SK-N-SH (cell line): ENCODE results near the gene MAP4. TPM values are rescaled to one million over a fixed set of nuclear protein-coding genes. Genes with fewer than 3 reads are reported as not detected.

Source experiments
- CTCF ChIA-PET: fragments of 300-600, 350-600 bp; formaldehyde crosslinking; extraction: SDS; loops from one replicate; lab custom pipeline; 2021; lab: Yijun Ruan, JAX
- POLR2A ChIA-PET: fragments of 350-600 bp; sonication (Branson Sonifier 250); formaldehyde crosslinking; extraction: SDS; loops from one replicate; lab custom pipeline; 2020; ENCODE audit warnings: antibody characterized with exemption, inconsistent platforms; lab: Yijun Ruan, JAX
- DNase-seq: peaks from one replicate; pipeline ENCODE4 v3.0.0; 2012
- H2AFZ ChIP-seq: fragments of 200-600 bp; sonication (generic); 2 replicates; pipeline ENCODE4 v1.8.1; 2016; ENCODE audit warnings: antibody characterized with exemption, mild to moderate bottlenecking, low read depth
- H3F3A ChIP-seq: fragments of 200-600 bp; sonication (generic); replicated peaks from 2 replicates; pipeline ENCODE3; 2016; ENCODE audit warnings: antibody characterized with exemption, mild to moderate bottlenecking; ENCODE audit not compliant: insufficient read depth
- H3K27ac ChIP-seq, 2 experiments: fragments of 200-500 bp in 1 of 2; fragments of 200-600 bp in 1 of 2; sonication (Bioruptor generic) in 1 of 2; sonication (generic), shearing (Covaris generic) in 1 of 2; 2 replicates each; pipeline versions ENCODE4 v1.5.1 to v1.6.1; 2014 to 2016; ENCODE audit warnings: low read depth in 2 of 2, inconsistent platforms in 1 of 2, low read length in 1 of 2, mild to moderate bottlenecking in 1 of 2, mixed read lengths in 1 of 2
- H3K27me3 ChIP-seq: fragments of 200-600 bp; sonication (generic), shearing (Covaris generic); 2 replicates; pipeline ENCODE4 v1.6.1; 2016; ENCODE audit warnings: mixed run types; ENCODE audit not compliant: insufficient read depth
- H3K36me3 ChIP-seq, 2 experiments: fragments of 200-500 bp in 1 of 2; fragments of 200-600 bp in 1 of 2; sonication (Bioruptor generic) in 1 of 2; sonication (generic) in 1 of 2; replicated peaks in 1 of 2; 2 replicates each; pipeline versions ENCODE3 to v1.5.1; 2014 to 2016; ENCODE audit warnings: low read length in 1 of 2, mild to moderate bottlenecking in 1 of 2; ENCODE audit not compliant: insufficient read depth in 2 of 2, control insufficient read depth in 1 of 2
- H3K4me1 ChIP-seq, 2 experiments: fragments of 200-500 bp in 1 of 2; fragments of 200-600 bp in 1 of 2; sonication (Bioruptor generic) in 1 of 2; sonication (generic), shearing (Covaris generic) in 1 of 2; 2 replicates each; pipeline versions ENCODE4 v1.5.1 to v1.6.1; 2014 to 2016; ENCODE audit warnings: low read depth in 1 of 2, low read length in 1 of 2, mixed run types in 1 of 2; ENCODE audit not compliant: insufficient read depth in 2 of 2, control insufficient read depth in 1 of 2
- H3K4me2 ChIP-seq: fragments of 200-600 bp; sonication (generic), shearing (Covaris generic); 2 replicates; pipeline ENCODE4 v1.6.1; 2017; ENCODE audit warnings: mixed run types
- H3K4me3 ChIP-seq, 2 experiments: fragments of 200-500 bp in 1 of 2; fragments of 200-600 bp in 1 of 2; sonication (Bioruptor generic) in 1 of 2; sonication (generic), shearing (Covaris generic) in 1 of 2; 2 replicates each; pipeline versions ENCODE4 v1.5.1 to v1.8.1; 2014 to 2016; ENCODE audit warnings: low read depth in 2 of 2, inconsistent platforms in 1 of 2, low read length in 1 of 2, mild to moderate bottlenecking in 1 of 2, mixed read lengths in 1 of 2, moderate library complexity in 1 of 2
- H3K79me2 ChIP-seq: fragments of 200-600 bp; sonication (generic); 2 replicates; pipeline ENCODE4 v1.8.1; 2017; ENCODE audit warnings: mild to moderate bottlenecking; ENCODE audit not compliant: insufficient read depth
- H3K9ac ChIP-seq: fragments of 200-600 bp; sonication (generic); 2 replicates; pipeline ENCODE4 v1.6.1; 2017; ENCODE audit warnings: mixed run types
- H3K9me2 ChIP-seq: fragments of 200-600 bp; sonication (generic); 2 replicates; pipeline ENCODE4 v1.6.1; 2017; ENCODE audit warnings: mixed run types
- H3K9me3 ChIP-seq: fragments of 200-600 bp; sonication (generic); 2 replicates; pipeline ENCODE4 v1.6.1; 2017; ENCODE audit warnings: mixed run types, mild to moderate bottlenecking, moderate library complexity
- H4K20me1 ChIP-seq: fragments of 200-600 bp; sonication (generic); 2 replicates; pipeline ENCODE4 v1.6.1; 2017; ENCODE audit warnings: mild to moderate bottlenecking, mixed run types; ENCODE audit not compliant: insufficient read depth
- CHD2 ChIP-seq: fragments of 150-350 bp; IDR thresholded peaks from 2 replicates; pipeline ENCODE4 v1.6.1; 2018; ENCODE audit warnings: low read length; ENCODE audit not compliant: partially characterized antibody
- ELF1 ChIP-seq: IDR thresholded peaks from 2 replicates; pipeline ENCODE4 v1.4.0; 2012
- EP300 ChIP-seq, 2 experiments: IDR thresholded peaks; 2 replicates each; pipeline versions ENCODE4 v1.4.0 to v1.6.1; 2012; ENCODE audit warnings: borderline replicate concordance in 1 of 2, low read depth in 1 of 2, low read length in 1 of 2
- EZH2phosphoT487 ChIP-seq: fragments of 200-600 bp; sonication (generic); IDR thresholded peaks from 2 replicates; pipeline ENCODE4 v1.6.1; 2017; ENCODE audit warnings: low read depth, mixed run types, mild to moderate bottlenecking, antibody characterized with exemption, moderate library complexity, borderline replicate concordance
- FOSL2 ChIP-seq: IDR thresholded peaks from 2 replicates; pipeline ENCODE4 v1.4.0; 2012; ENCODE audit warnings: low read depth, mild to moderate bottlenecking, moderate library complexity, borderline replicate concordance
- FOXJ3 ChIP-seq: sonication (generic); formaldehyde crosslinking; IDR thresholded peaks from 2 replicates; pipeline ENCODE4 v1.5.1; 2020; ENCODE audit warnings: mild to moderate bottlenecking, missing genetic modification reagents
- FOXM1 ChIP-seq: IDR thresholded peaks from 2 replicates; pipeline ENCODE4 v1.4.0; 2012; ENCODE audit warnings: low read depth, mild to moderate bottlenecking
- GABPA ChIP-seq: IDR thresholded peaks from 2 replicates; pipeline ENCODE4 v1.4.0; 2012; ENCODE audit warnings: low read depth, mild to moderate bottlenecking
- GATA2 ChIP-seq: sonication (generic); formaldehyde crosslinking; IDR thresholded peaks from 2 replicates; pipeline ENCODE4 v1.5.0; 2020; ENCODE audit warnings: mild to moderate bottlenecking, missing genetic modification reagents
- JUND ChIP-seq: IDR thresholded peaks from 2 replicates; pipeline ENCODE4 v1.4.0; 2012
- MEF2A ChIP-seq: IDR thresholded peaks from 2 replicates; pipeline ENCODE4 v1.4.0; 2012; ENCODE audit warnings: low read depth, borderline replicate concordance
- NFIC ChIP-seq: IDR thresholded peaks from 2 replicates; pipeline ENCODE4 v1.4.0; 2012; ENCODE audit warnings: borderline replicate concordance
- POLR2AphosphoS5 ChIP-seq: IDR thresholded peaks from 2 replicates; pipeline ENCODE4 v1.6.1; 2012; ENCODE audit warnings: low read depth, low read length
- RAD21 ChIP-seq: IDR thresholded peaks from 2 replicates; pipeline ENCODE4 v1.6.1; 2012; ENCODE audit warnings: mild to moderate bottlenecking, low read length
- RCOR1 ChIP-seq: fragments of 150-350 bp; IDR thresholded peaks from 2 replicates; pipeline ENCODE4 v1.6.1; 2017; ENCODE audit warnings: antibody characterized with exemption, low read length
- RFX5 ChIP-seq: IDR thresholded peaks from 2 replicates; pipeline ENCODE4 v1.6.1; 2012; ENCODE audit warnings: mild to moderate bottlenecking, improper control_type of control experiment, low read length
- RXRA ChIP-seq: IDR thresholded peaks from 2 replicates; pipeline ENCODE4 v1.4.0; 2012; ENCODE audit warnings: low read depth, mild to moderate bottlenecking, borderline replicate concordance
- SMC3 ChIP-seq: IDR thresholded peaks from 2 replicates; pipeline ENCODE4 v1.6.1; 2012; ENCODE audit warnings: low read depth, low read length, improper control_type of control experiment
- TCF12 ChIP-seq: IDR thresholded peaks from 2 replicates; pipeline ENCODE4 v1.4.0; 2012
- TEAD4 ChIP-seq: IDR thresholded peaks from 2 replicates; pipeline ENCODE4 v1.4.0; 2012; ENCODE audit warnings: mild to moderate bottlenecking, borderline replicate concordance; ENCODE audit not compliant: insufficient read depth
- YY1 ChIP-seq: IDR thresholded peaks from 2 replicates; pipeline ENCODE4 v1.4.0; 2012; ENCODE audit warnings: low read depth, mild to moderate bottlenecking
- polyA plus RNA-seq, 3 experiments: library from polyadenylated mRNA; depleted of rRNA; stranded (reverse); fragments of >200 nt; gene quantifications; 2 replicates each; pipeline ENCODE4 v1.2.3, GENCODE V29; 2012
- TF ChIP-seq, protein P1 (sequence below): fragments of 200-600 bp; sonication (generic); IDR thresholded peaks from 2 replicates; pipeline ENCODE4 v1.6.1; 2017; ENCODE audit warnings: antibody characterized with exemption, mild to moderate bottlenecking, moderate library complexity
- TF ChIP-seq, protein P2 (sequence below): IDR thresholded peaks from 2 replicates; pipeline ENCODE4; 2012
- TF ChIP-seq, protein P3 (sequence below): IDR thresholded peaks from 2 replicates; pipeline ENCODE4 v1.4.0; 2012; ENCODE audit warnings: low read depth, borderline replicate concordance

Gene MAP4
- polyA plus RNA-seq, 1 of the 3 experiments (the other 2 are of a cell fraction): 121 TPM

DNA sequence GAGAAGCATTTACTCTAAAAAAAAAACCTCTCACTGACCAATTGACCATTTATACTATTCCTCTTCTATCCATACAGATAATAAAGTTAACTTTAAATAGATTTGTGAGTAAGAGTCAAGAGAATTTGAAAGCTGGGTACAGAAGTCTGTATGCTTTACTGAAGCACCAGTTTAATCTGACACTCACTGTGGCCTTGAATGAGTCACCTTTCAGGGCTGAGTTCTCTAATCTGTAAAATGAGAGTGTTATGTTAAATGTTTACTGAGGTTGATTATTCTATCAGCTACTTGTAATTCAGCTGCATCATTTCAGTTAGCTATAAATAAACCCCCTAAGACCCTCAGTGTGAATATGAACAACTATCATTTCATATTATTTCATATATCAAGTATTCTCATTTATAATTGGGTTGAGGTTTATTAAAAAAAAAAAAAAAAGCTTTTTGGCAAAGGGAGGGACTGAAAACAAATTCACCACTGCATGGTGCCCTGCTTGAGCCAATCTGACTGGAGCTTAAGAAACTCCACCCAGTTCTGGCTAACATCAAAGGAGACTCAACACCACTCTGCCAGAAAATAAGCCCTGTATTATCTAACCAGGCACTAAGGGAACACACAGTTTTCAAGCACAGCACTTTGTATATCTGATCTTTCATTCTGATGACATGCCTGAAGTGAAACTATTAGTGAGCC lies 2.8 kb downstream of the MAP4 start:
- Histone ChIP-seq H3K4me1 (peaks cover 44 to 56% of the 10 kb centered on the region in 2 experiments), H3F3A (peaks cover 36% of the 10 kb centered on the region), H4K20me1 (peaks cover 84% of the 10 kb centered on the region), H3K27ac (peak overlapping the region; percentile 39 to 74), H3K79me2 (peaks cover 98% of the 10 kb centered on the region), H3K9me2 (no peaks in the 10 kb centered on the region), H3K36me3 (peaks cover 0 to 18% of the 10 kb centered on the region in 2 experiments), H3K9me3 (no peaks in the 10 kb centered on the region), H3K27me3 (no peaks in the 10 kb centered on the region), H2AFZ (no peak overlapping the region), H3K4me2 (peak overlapping the region; percentile 32; the same call in 1 of the 2 replicates), H3K4me3 (no peak overlapping the region), H3K9ac (peak overlapping the region; percentile 24; the same call in 1 of the 2 replicates)
- no peak for DNase-seq
- TF ChIP-seq RXRA (peak; percentile 27; the same call in 1 of the 2 replicates), JUND (peak; percentile 61; the same call in 1 of the 2 replicates), FOXJ3 (CRISPR knock-in tag) (no peak), GABPA (no peak), FOXM1 (no peak), ELF1 (no peak), POLR2AphosphoS5 (peak; percentile 32; the same call in 1 of the 2 replicates), CHD2 (no peak), RFX5 (no peak), YY1 (no peak), NFIC (peak; percentile 30; the same call in 1 of the 2 replicates), TCF12 (peak; percentile 48), EP300 (IDR thresholded peaks at IDR 0.05; ENCODE audit: borderline replicate concordance in 1 of 2, low read depth in 1 of 2, low read length in 1 of 2) (peak in 1 of 2 experiments; percentile 23; a peak in 2 of 4 replicates), EZH2phosphoT487 (no peak), GATA2 (CRISPR knock-in tag) (no peak), RCOR1 (no peak), FOSL2 (peak; percentile 84), MEF2A (peak; percentile 73), RAD21 (no peak), TEAD4 (0 out of 2 replicates have a peak, but pooled peaks have one; percentile 24), SMC3 (no peak)
- TF ChIP-seq, protein P1, sequence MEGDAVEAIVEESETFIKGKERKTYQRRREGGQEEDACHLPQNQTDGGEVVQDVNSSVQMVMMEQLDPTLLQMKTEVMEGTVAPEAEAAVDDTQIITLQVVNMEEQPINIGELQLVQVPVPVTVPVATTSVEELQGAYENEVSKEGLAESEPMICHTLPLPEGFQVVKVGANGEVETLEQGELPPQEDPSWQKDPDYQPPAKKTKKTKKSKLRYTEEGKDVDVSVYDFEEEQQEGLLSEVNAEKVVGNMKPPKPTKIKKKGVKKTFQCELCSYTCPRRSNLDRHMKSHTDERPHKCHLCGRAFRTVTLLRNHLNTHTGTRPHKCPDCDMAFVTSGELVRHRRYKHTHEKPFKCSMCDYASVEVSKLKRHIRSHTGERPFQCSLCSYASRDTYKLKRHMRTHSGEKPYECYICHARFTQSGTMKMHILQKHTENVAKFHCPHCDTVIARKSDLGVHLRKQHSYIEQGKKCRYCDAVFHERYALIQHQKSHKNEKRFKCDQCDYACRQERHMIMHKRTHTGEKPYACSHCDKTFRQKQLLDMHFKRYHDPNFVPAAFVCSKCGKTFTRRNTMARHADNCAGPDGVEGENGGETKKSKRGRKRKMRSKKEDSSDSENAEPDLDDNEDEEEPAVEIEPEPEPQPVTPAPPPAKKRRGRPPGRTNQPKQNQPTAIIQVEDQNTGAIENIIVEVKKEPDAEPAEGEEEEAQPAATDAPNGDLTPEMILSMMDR: no peak
- TF ChIP-seq, protein P2, sequence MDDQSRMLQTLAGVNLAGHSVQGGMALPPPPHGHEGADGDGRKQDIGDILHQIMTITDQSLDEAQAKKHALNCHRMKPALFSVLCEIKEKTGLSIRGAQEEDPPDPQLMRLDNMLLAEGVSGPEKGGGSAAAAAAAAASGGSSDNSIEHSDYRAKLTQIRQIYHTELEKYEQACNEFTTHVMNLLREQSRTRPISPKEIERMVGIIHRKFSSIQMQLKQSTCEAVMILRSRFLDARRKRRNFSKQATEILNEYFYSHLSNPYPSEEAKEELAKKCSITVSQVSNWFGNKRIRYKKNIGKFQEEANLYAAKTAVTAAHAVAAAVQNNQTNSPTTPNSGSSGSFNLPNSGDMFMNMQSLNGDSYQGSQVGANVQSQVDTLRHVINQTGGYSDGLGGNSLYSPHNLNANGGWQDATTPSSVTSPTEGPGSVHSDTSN: peak; percentile 34; the same call in 1 of the 2 replicates
- TF ChIP-seq, protein P3, sequence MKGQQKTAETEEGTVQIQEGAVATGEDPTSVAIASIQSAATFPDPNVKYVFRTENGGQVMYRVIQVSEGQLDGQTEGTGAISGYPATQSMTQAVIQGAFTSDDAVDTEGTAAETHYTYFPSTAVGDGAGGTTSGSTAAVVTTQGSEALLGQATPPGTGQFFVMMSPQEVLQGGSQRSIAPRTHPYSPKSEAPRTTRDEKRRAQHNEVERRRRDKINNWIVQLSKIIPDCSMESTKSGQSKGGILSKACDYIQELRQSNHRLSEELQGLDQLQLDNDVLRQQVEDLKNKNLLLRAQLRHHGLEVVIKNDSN: no peak
- CTCF ChIA-PET: interaction anchor here (1.1 to 4.7 kb wide), 4 partner anchors 23 to 176 kb away, joined by 3 to 16 read pairs (median 4); no protein-coding TSS in a partner anchor
- POLR2A ChIA-PET: interaction anchor here (0.7 kb wide), 1 partner anchor 76 kb away, joined by 3 read pairs; no protein-coding TSS in a partner anchor
